ENCODE measurements around the gene HMOX1. TPM values are rescaled to one million over a fixed set of nuclear protein-coding genes. Genes with fewer than 3 reads are reported as not detected.

The HMOX1 gene
- total and polyA plus RNA-seq, 2 of the 8 experiments (the other 6 are each of a cell fraction or from before 2014, with no cell fraction given), result 25.0 to 41.6 TPM

DNA sequence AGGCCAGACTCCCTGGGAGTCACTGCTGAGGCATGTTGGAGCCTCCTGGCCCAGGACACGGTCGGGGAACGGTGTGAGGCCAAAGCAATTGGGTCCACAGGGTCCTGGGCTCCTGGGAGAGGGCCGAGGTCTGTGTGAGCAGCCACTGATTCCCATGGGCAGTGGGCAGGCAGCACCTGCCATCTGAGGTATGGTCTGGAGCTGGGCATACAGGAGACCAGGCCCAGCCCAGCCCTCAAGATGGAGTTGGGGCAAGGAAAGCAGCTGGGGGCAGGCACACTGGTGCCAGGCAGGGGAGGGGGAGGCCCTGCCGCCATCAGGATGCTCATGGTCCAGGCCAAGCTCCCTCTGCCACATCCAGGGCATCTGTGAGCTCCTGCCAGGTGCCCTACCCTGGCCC is 32.2 kb upstream of the HMOX1 start (continued):
- TF ChIP-seq, protein P1, sequence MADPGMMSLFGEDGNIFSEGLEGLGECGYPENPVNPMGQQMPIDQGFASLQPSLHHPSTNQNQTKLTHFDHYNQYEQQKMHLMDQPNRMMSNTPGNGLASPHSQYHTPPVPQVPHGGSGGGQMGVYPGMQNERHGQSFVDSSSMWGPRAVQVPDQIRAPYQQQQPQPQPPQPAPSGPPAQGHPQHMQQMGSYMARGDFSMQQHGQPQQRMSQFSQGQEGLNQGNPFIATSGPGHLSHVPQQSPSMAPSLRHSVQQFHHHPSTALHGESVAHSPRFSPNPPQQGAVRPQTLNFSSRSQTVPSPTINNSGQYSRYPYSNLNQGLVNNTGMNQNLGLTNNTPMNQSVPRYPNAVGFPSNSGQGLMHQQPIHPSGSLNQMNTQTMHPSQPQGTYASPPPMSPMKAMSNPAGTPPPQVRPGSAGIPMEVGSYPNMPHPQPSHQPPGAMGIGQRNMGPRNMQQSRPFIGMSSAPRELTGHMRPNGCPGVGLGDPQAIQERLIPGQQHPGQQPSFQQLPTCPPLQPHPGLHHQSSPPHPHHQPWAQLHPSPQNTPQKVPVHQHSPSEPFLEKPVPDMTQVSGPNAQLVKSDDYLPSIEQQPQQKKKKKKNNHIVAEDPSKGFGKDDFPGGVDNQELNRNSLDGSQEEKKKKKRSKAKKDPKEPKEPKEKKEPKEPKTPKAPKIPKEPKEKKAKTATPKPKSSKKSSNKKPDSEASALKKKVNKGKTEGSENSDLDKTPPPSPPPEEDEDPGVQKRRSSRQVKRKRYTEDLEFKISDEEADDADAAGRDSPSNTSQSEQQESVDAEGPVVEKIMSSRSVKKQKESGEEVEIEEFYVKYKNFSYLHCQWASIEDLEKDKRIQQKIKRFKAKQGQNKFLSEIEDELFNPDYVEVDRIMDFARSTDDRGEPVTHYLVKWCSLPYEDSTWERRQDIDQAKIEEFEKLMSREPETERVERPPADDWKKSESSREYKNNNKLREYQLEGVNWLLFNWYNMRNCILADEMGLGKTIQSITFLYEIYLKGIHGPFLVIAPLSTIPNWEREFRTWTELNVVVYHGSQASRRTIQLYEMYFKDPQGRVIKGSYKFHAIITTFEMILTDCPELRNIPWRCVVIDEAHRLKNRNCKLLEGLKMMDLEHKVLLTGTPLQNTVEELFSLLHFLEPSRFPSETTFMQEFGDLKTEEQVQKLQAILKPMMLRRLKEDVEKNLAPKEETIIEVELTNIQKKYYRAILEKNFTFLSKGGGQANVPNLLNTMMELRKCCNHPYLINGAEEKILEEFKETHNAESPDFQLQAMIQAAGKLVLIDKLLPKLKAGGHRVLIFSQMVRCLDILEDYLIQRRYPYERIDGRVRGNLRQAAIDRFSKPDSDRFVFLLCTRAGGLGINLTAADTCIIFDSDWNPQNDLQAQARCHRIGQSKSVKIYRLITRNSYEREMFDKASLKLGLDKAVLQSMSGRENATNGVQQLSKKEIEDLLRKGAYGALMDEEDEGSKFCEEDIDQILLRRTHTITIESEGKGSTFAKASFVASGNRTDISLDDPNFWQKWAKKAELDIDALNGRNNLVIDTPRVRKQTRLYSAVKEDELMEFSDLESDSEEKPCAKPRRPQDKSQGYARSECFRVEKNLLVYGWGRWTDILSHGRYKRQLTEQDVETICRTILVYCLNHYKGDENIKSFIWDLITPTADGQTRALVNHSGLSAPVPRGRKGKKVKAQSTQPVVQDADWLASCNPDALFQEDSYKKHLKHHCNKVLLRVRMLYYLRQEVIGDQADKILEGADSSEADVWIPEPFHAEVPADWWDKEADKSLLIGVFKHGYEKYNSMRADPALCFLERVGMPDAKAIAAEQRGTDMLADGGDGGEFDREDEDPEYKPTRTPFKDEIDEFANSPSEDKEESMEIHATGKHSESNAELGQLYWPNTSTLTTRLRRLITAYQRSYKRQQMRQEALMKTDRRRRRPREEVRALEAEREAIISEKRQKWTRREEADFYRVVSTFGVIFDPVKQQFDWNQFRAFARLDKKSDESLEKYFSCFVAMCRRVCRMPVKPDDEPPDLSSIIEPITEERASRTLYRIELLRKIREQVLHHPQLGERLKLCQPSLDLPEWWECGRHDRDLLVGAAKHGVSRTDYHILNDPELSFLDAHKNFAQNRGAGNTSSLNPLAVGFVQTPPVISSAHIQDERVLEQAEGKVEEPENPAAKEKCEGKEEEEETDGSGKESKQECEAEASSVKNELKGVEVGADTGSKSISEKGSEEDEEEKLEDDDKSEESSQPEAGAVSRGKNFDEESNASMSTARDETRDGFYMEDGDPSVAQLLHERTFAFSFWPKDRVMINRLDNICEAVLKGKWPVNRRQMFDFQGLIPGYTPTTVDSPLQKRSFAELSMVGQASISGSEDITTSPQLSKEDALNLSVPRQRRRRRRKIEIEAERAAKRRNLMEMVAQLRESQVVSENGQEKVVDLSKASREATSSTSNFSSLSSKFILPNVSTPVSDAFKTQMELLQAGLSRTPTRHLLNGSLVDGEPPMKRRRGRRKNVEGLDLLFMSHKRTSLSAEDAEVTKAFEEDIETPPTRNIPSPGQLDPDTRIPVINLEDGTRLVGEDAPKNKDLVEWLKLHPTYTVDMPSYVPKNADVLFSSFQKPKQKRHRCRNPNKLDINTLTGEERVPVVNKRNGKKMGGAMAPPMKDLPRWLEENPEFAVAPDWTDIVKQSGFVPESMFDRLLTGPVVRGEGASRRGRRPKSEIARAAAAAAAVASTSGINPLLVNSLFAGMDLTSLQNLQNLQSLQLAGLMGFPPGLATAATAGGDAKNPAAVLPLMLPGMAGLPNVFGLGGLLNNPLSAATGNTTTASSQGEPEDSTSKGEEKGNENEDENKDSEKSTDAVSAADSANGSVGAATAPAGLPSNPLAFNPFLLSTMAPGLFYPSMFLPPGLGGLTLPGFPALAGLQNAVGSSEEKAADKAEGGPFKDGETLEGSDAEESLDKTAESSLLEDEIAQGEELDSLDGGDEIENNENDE (IDR thresholded peaks at IDR 0.05; ENCODE audit: insufficient replicate concordance, low read length), result no peak
- TF ChIP-seq RXRA (IDR thresholded peaks at IDR 0.05; ENCODE audit: insufficient read depth, low read depth, low read length) (no peak), CTBP2 (IDR thresholded peaks at IDR 0.05; ENCODE audit: borderline replicate concordance, insufficient read depth, insufficient read length, low read length) (no peak), JUN (IDR thresholded peaks at IDR 0.05; ENCODE audit: low read depth, low read length) (no peak)
- TF ChIP-seq, protein P2, sequence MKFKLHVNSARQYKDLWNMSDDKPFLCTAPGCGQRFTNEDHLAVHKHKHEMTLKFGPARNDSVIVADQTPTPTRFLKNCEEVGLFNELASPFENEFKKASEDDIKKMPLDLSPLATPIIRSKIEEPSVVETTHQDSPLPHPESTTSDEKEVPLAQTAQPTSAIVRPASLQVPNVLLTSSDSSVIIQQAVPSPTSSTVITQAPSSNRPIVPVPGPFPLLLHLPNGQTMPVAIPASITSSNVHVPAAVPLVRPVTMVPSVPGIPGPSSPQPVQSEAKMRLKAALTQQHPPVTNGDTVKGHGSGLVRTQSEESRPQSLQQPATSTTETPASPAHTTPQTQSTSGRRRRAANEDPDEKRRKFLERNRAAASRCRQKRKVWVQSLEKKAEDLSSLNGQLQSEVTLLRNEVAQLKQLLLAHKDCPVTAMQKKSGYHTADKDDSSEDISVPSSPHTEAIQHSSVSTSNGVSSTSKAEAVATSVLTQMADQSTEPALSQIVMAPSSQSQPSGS (IDR thresholded peaks at IDR 0.05; ENCODE audit: low read length), result no peak
